ENCODE data around the gene RERE.

The RERE gene

GRCh38 chr1:8633741-8634501 lies 183.5 kb downstream of the RERE start:
- Histone ChIP-seq H3K27me3 (ENCODE audit: control insufficient read depth in 3 of 3, insufficient read depth in 3 of 3, low read depth in 1 of 3, low read length in 3 of 3) (no peaks in the 10 kb centered on the region), H3K4me2 (ENCODE audit: insufficient read depth, low read length, poor library complexity, severe bottlenecking) (no peak overlapping the region), H3K4ac (ENCODE audit: low read length) (no peak overlapping the region), H3K9ac (ENCODE audit: low read depth, low read length, poor library complexity) (no peak overlapping the region), H2BK12ac (ENCODE audit: low read length) (no peak overlapping the region), H3K4me1 (ENCODE audit: control insufficient read depth in 2 of 2, insufficient read depth in 1 of 2, low read depth in 1 of 2, low read length in 2 of 2) (peaks cover 13 to 23% of the 10 kb centered on the region in 2 donors), H3K4me3 (ENCODE audit: low read length in 2 of 2) (no peak overlapping the region), H2BK5ac (ENCODE audit: low read length) (no peak overlapping the region), H2BK120ac (ENCODE audit: low read depth, low read length) (no peak overlapping the region), H3K27ac (replicated peaks; ENCODE audit: low read length) (no peak overlapping the region), H4K91ac (ENCODE audit: low read depth, low read length, poor library complexity) (no peak overlapping the region), H2AFZ (ENCODE audit: low read length) (no peak overlapping the region), H3K18ac (ENCODE audit: low read length) (no peak overlapping the region), H3K36me3 (replicated peaks in 1 of 2; ENCODE audit: control insufficient read depth in 2 of 2, insufficient read depth in 2 of 2, low read length in 2 of 2) (peaks cover 0 to 31% of the 10 kb centered on the region in 2 donors), H2AK5ac (ENCODE audit: low read depth, low read length) (no peak overlapping the region), H3K79me1 (ENCODE audit: low read depth, low read length) (no peaks in the 10 kb centered on the region), H2BK15ac (ENCODE audit: low read length) (no peak overlapping the region), H4K8ac (ENCODE audit: low read depth, low read length) (no peak overlapping the region), H3K14ac (ENCODE audit: low read length) (no peak overlapping the region), H3K9me3 (replicated peaks in 1 of 2; ENCODE audit: control insufficient read depth in 2 of 2, insufficient read depth in 1 of 2, low read depth in 1 of 2, low read length in 2 of 2) (no peaks in the 10 kb centered on the region), H3K23ac (ENCODE audit: low read depth, low read length, poor library complexity) (no peak overlapping the region)
- WGBS, 2 donors (ENCODE audit: extremely low coverage in 2 of 2, insufficient read length in 2 of 2, insufficient replicate concordance in 1 of 2) = no CpG with 5 or more reads among the region's 5 CpGs
- no peak for DNase-seq (ENCODE audit: low spot score)

DNA sequence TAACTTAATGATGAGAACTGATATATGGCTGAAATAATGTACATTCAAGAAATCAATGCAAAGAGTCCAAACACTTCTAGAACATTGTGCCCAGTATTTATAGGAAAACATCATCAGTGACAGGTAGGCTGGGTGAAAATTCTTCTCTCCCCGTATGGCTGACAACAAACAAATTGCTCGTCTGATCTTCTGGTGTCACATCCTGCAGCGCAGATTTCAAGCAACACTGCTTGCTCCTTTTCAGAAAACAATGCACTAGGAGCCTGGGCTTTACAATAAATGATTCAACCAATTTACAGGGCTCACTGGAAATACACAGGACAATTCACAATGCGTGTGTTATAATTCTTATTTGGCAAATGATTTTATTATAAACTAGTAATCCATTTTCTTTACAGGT lies 185.3 kb downstream of the RERE start:
- DNase-seq (ENCODE audit: low spot score) = no peak
- H2BK120ac ChIP-seq (ENCODE audit: low read depth, low read length) = no peak overlapping the region
- no peak overlapping the region for H2BK15ac ChIP-seq (ENCODE audit: low read length)
- no peaks in the 10 kb centered on the region for H3K27me3 ChIP-seq (ENCODE audit: control insufficient read depth in 3 of 3, insufficient read depth in 3 of 3, low read depth in 1 of 3, low read length in 3 of 3)
- peaks cover 14 to 27% of the 10 kb centered on the region in 2 donors for H3K4me1 ChIP-seq (ENCODE audit: control insufficient read depth in 2 of 2, insufficient read depth in 1 of 2, low read depth in 1 of 2, low read length in 2 of 2)
- no peak overlapping the region for H3K4ac ChIP-seq (ENCODE audit: low read length)
- no peak overlapping the region for H4K91ac ChIP-seq (ENCODE audit: low read depth, low read length, poor library complexity)
- H4K8ac ChIP-seq (ENCODE audit: low read depth, low read length) = no peak overlapping the region
- H2AK5ac ChIP-seq (ENCODE audit: low read depth, low read length) = no peak overlapping the region
- no peak overlapping the region for H2BK5ac ChIP-seq (ENCODE audit: low read length)
- no peaks in the 10 kb centered on the region for H3K9me3 ChIP-seq (replicated peaks in 1 of 2; ENCODE audit: control insufficient read depth in 2 of 2, insufficient read depth in 1 of 2, low read depth in 1 of 2, low read length in 2 of 2)
- no peak overlapping the region for H3K27ac ChIP-seq (replicated peaks; ENCODE audit: low read length)
- no peak overlapping the region for H3K4me3 ChIP-seq (ENCODE audit: low read length in 2 of 2)
- no peak overlapping the region for H3K23ac ChIP-seq (ENCODE audit: low read depth, low read length, poor library complexity)
- H3K79me1 ChIP-seq (ENCODE audit: low read depth, low read length) = peaks cover 4% of the 10 kb centered on the region
- H2BK12ac ChIP-seq (ENCODE audit: low read length) = no peak overlapping the region
- H3K36me3 ChIP-seq (replicated peaks in 1 of 2; ENCODE audit: control insufficient read depth in 2 of 2, insufficient read depth in 2 of 2, low read length in 2 of 2) = peaks cover 0 to 20% of the 10 kb centered on the region in 2 donors
- H3K4me2 ChIP-seq (ENCODE audit: insufficient read depth, low read length, poor library complexity, severe bottlenecking) = no peak overlapping the region
- H3K18ac ChIP-seq (ENCODE audit: low read length) = no peak overlapping the region
- no peak overlapping the region for H3K14ac ChIP-seq (ENCODE audit: low read length)
- no CpG with 5 or more reads among the region's 4 CpGs for WGBS, 2 donors (ENCODE audit: extremely low coverage in 2 of 2, insufficient read length in 2 of 2, insufficient replicate concordance in 1 of 2)
- no peak overlapping the region for H2AFZ ChIP-seq (ENCODE audit: low read length)
- H3K9ac ChIP-seq (ENCODE audit: low read depth, low read length, poor library complexity) = no peak overlapping the region

GRCh38 chr1:8631163-8631562 lies 186.3 kb downstream of the RERE start:
- H4K91ac ChIP-seq (ENCODE audit: low read depth, low read length, poor library complexity) = no peak overlapping the region
- H2BK120ac ChIP-seq (ENCODE audit: low read depth, low read length) = no peak overlapping the region
- H3K27me3 ChIP-seq (ENCODE audit: control insufficient read depth in 3 of 3, insufficient read depth in 3 of 3, low read depth in 1 of 3, low read length in 3 of 3) = no peaks in the 10 kb centered on the region
- H4K8ac ChIP-seq (ENCODE audit: low read depth, low read length) = no peak overlapping the region
- no peak overlapping the region for H2AK5ac ChIP-seq (ENCODE audit: low read depth, low read length)
- H3K4ac ChIP-seq (ENCODE audit: low read length) = no peak overlapping the region
- no peak overlapping the region for H3K4me3 ChIP-seq (ENCODE audit: low read length in 2 of 2)
- WGBS, 2 donors (ENCODE audit: extremely low coverage in 2 of 2, insufficient read length in 2 of 2, insufficient replicate concordance in 1 of 2) = no CpG with 5 or more reads among the region's 3 CpGs
- no peaks in the 10 kb centered on the region for H3K9me3 ChIP-seq (replicated peaks in 1 of 2; ENCODE audit: control insufficient read depth in 2 of 2, insufficient read depth in 1 of 2, low read depth in 1 of 2, low read length in 2 of 2)
- DNase-seq (ENCODE audit: low spot score) = no peak
- H3K18ac ChIP-seq (ENCODE audit: low read length) = no peak overlapping the region
- H2BK5ac ChIP-seq (ENCODE audit: low read length) = no peak overlapping the region
- no peak overlapping the region for H3K4me2 ChIP-seq (ENCODE audit: insufficient read depth, low read length, poor library complexity, severe bottlenecking)
- H3K14ac ChIP-seq (ENCODE audit: low read length) = no peak overlapping the region
- H3K4me1 ChIP-seq (ENCODE audit: control insufficient read depth in 2 of 2, insufficient read depth in 1 of 2, low read depth in 1 of 2, low read length in 2 of 2) = peaks cover 19 to 27% of the 10 kb centered on the region in 2 donors
- H3K9ac ChIP-seq (ENCODE audit: low read depth, low read length, poor library complexity) = no peak overlapping the region
- no peak overlapping the region for H2BK12ac ChIP-seq (ENCODE audit: low read length)
- no peak overlapping the region for H2BK15ac ChIP-seq (ENCODE audit: low read length)
- no peak overlapping the region for H3K27ac ChIP-seq (replicated peaks; ENCODE audit: low read length)
- peaks cover 0 to 18% of the 10 kb centered on the region in 2 donors for H3K36me3 ChIP-seq (replicated peaks in 1 of 2; ENCODE audit: control insufficient read depth in 2 of 2, insufficient read depth in 2 of 2, low read length in 2 of 2)
- H3K79me1 ChIP-seq (ENCODE audit: low read depth, low read length) = peaks cover 4% of the 10 kb centered on the region
- no peak overlapping the region for H3K23ac ChIP-seq (ENCODE audit: low read depth, low read length, poor library complexity)
- H2AFZ ChIP-seq (ENCODE audit: low read length) = no peak overlapping the region

- H4K8ac ChIP-seq (ENCODE audit: low read depth, low read length) = no peak overlapping the region
- peaks cover 19 to 27% of the 10 kb centered on the region in 2 donors for H3K4me1 ChIP-seq (ENCODE audit: control insufficient read depth in 2 of 2, insufficient read depth in 1 of 2, low read depth in 1 of 2, low read length in 2 of 2)
- no peak overlapping the region for H2AFZ ChIP-seq (ENCODE audit: low read length)
- WGBS, 2 donors (ENCODE audit: extremely low coverage in 2 of 2, insufficient read length in 2 of 2, insufficient replicate concordance in 1 of 2) = no CpG with 5 or more reads among the region's 7 CpGs
- H3K4ac ChIP-seq (ENCODE audit: low read length) = no peak overlapping the region
- H2BK5ac ChIP-seq (ENCODE audit: low read length) = no peak overlapping the region
- H3K9ac ChIP-seq (ENCODE audit: low read depth, low read length, poor library complexity) = no peak overlapping the region
- no peak overlapping the region for H3K14ac ChIP-seq (ENCODE audit: low read length)
- no peaks in the 10 kb centered on the region for H3K9me3 ChIP-seq (replicated peaks in 1 of 2; ENCODE audit: control insufficient read depth in 2 of 2, insufficient read depth in 1 of 2, low read depth in 1 of 2, low read length in 2 of 2)
- H3K4me3 ChIP-seq (ENCODE audit: low read length in 2 of 2) = no peak overlapping the region
- H2BK15ac ChIP-seq (ENCODE audit: low read length) = no peak overlapping the region
- peaks cover 4% of the 10 kb centered on the region for H3K79me1 ChIP-seq (ENCODE audit: low read depth, low read length)
- no peak overlapping the region for H3K4me2 ChIP-seq (ENCODE audit: insufficient read depth, low read length, poor library complexity, severe bottlenecking)
- no peak overlapping the region for H2BK120ac ChIP-seq (ENCODE audit: low read depth, low read length)
- H3K36me3 ChIP-seq (replicated peaks in 1 of 2; ENCODE audit: control insufficient read depth in 2 of 2, insufficient read depth in 2 of 2, low read length in 2 of 2) = peaks cover 0 to 10% of the 10 kb centered on the region in 2 donors
- no peak overlapping the region for H4K91ac ChIP-seq (ENCODE audit: low read depth, low read length, poor library complexity)
- H2BK12ac ChIP-seq (ENCODE audit: low read length) = no peak overlapping the region
- H3K18ac ChIP-seq (ENCODE audit: low read length) = no peak overlapping the region
- H3K27me3 ChIP-seq (ENCODE audit: control insufficient read depth in 3 of 3, insufficient read depth in 3 of 3, low read depth in 1 of 3, low read length in 3 of 3) = no peaks in the 10 kb centered on the region
- no peak overlapping the region for H3K23ac ChIP-seq (ENCODE audit: low read depth, low read length, poor library complexity)
- no peak for DNase-seq (ENCODE audit: low spot score)
- H3K27ac ChIP-seq (replicated peaks; ENCODE audit: low read length) = no peak overlapping the region
- no peak overlapping the region for H2AK5ac ChIP-seq (ENCODE audit: low read depth, low read length)
Measured at GRCh38 chr1:8629241-8630091, 188.0 kb downstream of the RERE start.

All from neuronal stem cell (in vitro differentiated cells).